HG03460 (cell line): ENCODE results near the gene IQCH.

ENCODE experiments used
- ATAC-seq: cut with Tn5 transposase; IDR thresholded peaks from one replicate; pipeline ENCODE4 v1.9.1; 2021; ENCODE audit not compliant: unreplicated experiment

IQCH gene

GRCh38 chr15:67386947-67387346, 132.4 kb downstream of the IQCH start:
- no peak for ATAC-seq

- no peak for ATAC-seq
Measured at GRCh38 chr15:67389975-67390374, 135.4 kb downstream of the IQCH start.

GRCh38 chr15:67394873-67395639, 140.5 kb downstream of the IQCH start:
- no peak for ATAC-seq

- ATAC-seq = no peak
Measured at GRCh38 chr15:67396114-67396513, 141.5 kb downstream of the IQCH start.

- ATAC-seq = no peak
Measured at GRCh38 chr15:67397139-67397538, 142.6 kb downstream of the IQCH start.

GRCh38 chr15:67399925-67400324, 145.3 kb downstream of the IQCH start:
- no peak for ATAC-seq

- ATAC-seq = no peak
Measured at GRCh38 chr15:67400890-67401289, 146.3 kb downstream of the IQCH start.

GRCh38 chr15:67401336-67401735, 146.8 kb downstream of the IQCH start:
- ATAC-seq = no peak

- no peak for ATAC-seq
Measured at GRCh38 chr15:67403428-67404154, 149.0 kb downstream of the IQCH start.

GRCh38 chr15:67405208-67406191, 150.9 kb downstream of the IQCH start:
- ATAC-seq = no peak

- no peak for ATAC-seq
Measured at GRCh38 chr15:67406257-67406861, 151.8 kb downstream of the IQCH start.

GRCh38 chr15:67407786-67408185, 153.2 kb downstream of the IQCH start:
- ATAC-seq = no peak

- no peak for ATAC-seq
Measured at GRCh38 chr15:67409175-67409574, 154.6 kb downstream of the IQCH start.

GRCh38 chr15:67411486-67411885, 156.9 kb downstream of the IQCH start:
- ATAC-seq = no peak

GRCh38 chr15:67413770-67414390, 159.3 kb downstream of the IQCH start:
- no peak for ATAC-seq

- no peak for ATAC-seq
Measured at GRCh38 chr15:67415181-67415580, 160.6 kb downstream of the IQCH start.

GRCh38 chr15:67416891-67417290, 162.3 kb downstream of the IQCH start:
- no peak for ATAC-seq

GRCh38 chr15:67419705-67420104, 165.1 kb downstream of the IQCH start:
- no peak for ATAC-seq

- no peak for ATAC-seq
Measured at GRCh38 chr15:67420137-67420536, 165.6 kb downstream of the IQCH start.

- ATAC-seq = no peak
Measured at GRCh38 chr15:67421105-67421504, 166.5 kb downstream of the IQCH start.
